Measurements from ENCODE around the gene MCM3.

The MCM3 gene

DNA sequence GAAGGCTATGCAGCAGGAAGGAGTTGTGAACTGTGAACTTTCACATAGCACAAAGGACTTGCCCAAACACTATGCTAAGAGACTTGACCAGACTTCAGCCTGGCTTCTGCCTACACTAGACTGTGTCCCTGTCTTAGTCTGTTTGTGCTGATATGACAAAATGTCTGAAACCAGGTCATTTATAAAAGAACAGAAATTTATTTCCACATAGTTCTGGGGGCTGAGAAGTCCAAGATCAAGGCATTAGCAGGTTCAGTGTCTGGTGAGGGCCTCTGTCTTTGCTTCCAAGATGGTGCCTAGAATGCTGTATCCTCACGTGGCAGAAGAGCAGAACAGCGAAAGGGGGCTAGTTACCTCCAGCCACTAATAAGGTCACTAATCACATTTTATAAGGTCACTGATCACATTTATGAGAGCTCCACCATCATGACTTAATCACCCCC is 16.0 kb upstream of the MCM3 start:
- DNase-seq = no peak

DNA sequence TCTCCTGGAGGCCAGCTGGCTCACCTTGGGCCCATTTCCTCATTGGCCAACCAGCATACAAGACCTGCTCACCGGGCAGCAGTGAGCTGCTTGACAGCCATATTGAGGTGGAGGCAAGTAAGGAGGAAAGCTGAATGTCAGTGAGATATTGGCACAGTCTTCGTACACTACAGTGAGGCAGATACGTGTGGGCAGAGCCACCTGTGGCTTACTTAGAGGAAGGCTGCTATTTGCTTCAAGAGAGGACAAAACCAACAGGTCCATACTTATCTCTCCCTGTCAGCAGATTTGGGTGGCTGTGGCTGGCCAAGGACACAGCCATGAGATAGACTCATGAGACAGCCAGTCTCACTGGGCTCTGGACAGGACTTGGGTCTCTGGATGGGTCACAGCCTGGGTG is 15.1 kb upstream of the MCM3 start:
- no peak for DNase-seq

DNA sequence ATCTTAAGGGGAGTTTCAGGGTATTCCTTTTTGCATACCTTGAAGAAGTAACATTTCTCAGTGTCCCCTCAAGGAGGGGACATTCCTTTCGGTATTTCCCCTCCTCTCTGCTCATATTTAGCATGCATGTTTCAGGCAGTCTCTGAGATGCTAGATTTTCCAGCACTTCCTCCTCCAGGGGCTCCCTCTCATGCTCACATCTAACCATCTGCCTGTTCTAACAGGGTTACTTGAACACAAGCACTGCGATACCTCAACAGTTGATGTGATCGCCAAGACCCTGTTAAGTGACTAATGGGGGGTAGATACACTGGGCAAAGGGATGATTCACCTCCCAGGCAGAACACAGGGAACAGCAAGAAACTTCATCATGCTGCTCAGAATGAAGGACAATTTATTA is 12.9 kb upstream of the MCM3 start:
- no peak for DNase-seq

DNA sequence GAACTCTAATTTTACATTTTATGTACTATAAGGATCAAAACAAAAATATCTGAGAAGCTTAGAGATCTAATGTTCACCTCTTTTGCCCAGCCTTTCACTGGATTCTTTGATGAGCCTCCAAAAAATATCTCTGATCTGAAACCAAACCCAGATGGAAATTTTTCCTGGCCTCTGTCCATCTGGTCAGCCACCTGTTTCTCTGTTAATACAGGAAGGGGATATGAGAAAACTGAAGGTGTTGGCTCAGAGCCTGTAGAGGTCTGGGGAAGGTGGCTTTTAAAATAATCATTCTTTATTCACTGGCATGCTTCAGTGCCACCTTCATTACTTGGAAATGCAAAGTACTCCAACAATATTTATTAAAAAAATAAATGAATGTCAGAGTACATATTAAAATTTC is 8.5 kb upstream of the MCM3 start:
- DNase-seq = no peak

DNA sequence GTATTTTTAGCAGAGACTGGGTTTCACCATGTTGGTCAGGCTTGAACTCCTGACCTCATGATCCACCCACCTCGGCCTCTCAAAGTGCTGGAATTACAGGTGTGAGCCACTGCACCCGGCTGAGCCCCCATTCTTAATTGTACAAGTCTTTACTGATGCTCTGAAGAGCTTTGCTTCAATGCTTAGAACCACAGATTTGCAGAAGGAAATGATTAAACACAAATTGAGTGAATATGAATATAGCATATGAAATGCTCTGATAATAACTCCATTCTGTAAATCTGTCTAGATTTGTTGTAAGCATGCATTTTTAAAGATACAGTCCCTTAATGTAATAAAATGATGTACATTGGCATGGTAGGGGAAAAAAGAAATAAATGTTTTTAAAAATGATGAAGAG is 4.3 kb upstream of the MCM3 start:
- DNase-seq = no peak

DNA sequence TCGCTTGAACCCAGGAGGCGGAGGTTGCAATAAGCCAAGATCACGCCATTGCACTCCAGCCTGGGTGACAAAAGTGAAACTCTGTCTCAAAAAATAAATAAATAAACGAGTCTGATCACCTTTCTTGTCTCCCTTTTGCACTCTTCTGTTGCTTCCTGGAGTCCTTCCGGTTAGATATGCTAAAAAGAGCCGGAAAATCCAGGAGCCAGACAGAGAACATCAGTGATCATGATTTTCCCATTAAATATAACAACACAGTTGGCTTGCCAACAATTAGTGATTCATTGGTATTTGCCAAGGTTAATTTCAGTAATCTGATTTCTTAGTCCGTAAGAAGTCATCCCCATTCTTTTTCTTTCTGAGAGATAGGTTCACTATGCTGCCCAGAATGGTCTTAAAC is 3.7 kb upstream of the MCM3 start:
- no peak for DNase-seq

DNA sequence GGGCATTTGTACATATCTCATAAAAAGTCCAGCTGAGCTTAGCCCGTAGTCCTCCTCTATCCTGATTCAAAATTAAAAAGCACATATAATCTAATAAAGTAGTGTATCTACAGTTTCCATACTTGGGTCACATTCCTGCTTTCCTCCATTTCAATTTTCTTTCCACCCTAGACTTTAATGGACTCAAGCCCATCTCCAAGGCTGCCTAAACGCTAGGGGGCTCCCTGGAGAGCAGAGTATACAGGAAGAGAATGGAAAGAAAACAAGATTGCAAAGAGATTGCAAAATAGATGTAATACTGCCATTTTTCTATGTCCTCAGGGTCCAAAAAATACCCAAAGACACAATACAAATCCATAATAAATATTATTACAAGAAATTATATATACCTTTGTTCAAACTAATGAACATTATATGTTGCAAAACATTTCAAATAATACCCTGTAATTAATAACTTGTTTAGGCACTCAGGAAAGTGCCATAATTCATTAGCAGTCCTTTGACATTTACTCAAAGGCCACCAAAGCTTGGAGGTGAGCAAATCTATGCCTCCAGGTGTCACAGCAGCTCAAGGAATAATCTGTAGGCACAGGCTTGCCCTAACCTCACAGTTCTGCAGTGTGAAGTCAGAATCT is 2.4 kb upstream of the MCM3 start:
- peak; percentile 78 for DNase-seq

DNA sequence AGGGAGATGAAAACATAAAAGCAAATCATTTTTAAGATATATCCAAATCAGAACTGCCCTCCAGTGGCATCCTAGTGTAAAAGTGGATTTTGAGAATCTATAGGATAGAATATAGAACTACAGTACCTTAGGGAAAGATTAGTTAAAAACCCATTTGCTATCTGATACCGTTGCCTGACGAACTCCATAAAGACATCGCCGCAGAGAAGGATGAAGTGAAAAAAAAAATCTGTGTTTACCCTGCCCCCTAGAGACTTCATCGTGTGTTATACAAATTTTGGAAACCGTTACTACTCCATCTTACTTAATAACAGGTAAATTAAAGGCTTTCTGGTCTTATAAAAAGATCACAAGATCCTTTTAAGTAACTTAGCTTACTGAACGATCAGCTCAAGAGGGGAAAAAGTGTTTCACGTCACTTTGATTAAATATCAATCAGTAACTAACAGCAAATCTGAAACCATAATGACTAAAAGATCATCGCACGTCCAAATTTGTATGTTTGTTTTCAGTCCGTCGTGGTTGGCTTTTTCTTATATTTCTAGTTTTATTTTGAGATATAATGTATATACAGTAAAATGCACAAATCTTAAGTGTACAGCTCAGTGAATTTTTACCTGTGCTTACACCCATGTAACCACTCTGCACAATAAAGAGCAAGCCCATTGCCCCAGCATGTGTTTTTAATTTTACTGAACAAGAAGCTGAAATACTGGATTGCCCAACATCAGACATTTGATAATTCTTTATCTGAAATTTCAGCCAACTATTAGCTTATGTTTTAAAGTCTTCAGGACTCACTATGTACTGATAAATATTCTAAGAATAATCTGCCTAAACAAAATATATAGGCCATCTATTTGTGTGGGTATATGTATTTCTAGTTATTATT is 881 bp upstream of the MCM3 start:
- DNase-seq = peak; percentile 30

DNA sequence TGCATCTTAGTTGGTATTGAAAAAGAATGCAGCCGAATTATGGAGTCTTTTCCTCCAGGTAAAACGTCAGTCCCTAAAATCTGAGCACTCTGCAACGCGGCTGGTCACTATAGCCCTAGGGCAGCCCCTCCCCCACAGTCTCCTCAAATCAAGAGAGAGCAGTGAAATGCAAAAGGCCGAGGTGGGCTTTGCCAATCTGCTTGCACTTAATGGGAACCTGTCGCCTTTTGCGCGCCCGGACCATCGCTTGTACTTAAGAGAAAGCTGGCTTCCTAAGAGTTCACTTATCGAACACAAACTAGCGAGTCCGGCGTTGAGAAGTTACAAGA is 447 bp downstream of the MCM3 start:
- DNase-seq = peak; percentile 31

DNA sequence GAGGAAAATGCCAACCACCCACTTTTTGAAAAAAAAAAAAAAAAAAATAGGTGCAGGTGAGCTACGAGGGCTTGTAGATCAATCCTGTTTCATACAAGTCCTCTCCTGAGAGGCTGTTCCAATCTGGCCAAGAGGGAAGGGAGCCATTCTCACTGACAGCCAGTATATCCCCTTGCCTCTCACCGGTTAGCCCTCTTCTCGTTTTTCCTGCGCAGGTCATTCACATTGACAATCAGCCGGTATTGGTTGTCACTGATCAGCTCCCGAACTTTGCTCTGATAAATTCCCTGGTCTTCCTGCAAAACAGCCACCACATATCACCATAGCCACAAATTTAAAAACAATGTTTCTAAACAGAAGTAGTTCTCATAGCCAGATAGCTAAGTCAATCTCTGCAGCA is 1.4 kb downstream of the MCM3 start:
- DNase-seq = no peak

DNA sequence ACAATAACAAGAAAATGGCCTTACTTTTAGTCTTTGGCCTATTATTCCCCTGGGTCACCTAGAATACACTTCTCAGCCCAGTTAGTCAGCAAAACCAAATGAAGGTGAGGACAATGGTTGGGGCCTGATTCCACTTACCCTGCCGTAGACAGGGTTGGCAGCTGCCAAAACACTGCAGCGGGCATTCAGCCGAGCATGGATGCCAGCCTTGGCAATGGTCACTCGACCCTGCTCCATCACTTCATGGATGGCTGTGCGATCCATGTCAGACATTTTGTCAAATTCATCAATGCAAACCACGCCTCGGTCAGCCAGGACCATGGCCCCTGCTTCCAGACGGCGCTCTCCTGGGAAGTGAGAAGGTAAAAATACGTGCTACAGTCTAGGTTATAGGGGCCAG is 8.4 kb downstream of the MCM3 start:
- no peak for DNase-seq

DNA sequence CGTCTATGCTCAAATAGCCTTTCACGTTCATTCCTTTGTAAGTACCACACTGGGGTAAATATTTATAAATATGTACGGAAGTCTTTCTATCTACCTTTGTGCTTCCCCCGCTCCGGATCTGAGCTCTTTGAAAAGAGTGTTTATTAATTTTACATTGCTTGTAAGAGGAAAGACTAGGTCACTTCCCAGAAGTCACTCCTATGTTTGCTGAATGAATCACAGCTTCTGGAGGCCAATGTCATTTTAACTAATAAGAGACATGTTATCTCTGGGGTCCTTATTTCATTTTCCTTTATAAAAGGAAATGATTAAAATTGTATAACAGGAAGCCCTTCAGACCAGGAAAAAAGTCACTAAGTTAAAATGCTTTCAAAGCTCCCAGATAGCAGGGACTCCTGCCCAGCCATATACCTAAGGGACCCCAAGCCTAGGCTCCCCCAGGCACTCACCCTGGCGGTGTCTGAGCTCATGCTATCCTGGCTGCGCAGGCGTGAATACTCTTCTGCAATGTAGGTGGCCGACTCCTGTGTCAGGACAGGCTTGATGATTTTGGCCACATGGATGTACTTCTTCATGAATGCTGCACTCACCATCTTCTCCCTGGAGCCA is 12.6 kb downstream of the MCM3 start:
- DNase-seq = no peak

DNA sequence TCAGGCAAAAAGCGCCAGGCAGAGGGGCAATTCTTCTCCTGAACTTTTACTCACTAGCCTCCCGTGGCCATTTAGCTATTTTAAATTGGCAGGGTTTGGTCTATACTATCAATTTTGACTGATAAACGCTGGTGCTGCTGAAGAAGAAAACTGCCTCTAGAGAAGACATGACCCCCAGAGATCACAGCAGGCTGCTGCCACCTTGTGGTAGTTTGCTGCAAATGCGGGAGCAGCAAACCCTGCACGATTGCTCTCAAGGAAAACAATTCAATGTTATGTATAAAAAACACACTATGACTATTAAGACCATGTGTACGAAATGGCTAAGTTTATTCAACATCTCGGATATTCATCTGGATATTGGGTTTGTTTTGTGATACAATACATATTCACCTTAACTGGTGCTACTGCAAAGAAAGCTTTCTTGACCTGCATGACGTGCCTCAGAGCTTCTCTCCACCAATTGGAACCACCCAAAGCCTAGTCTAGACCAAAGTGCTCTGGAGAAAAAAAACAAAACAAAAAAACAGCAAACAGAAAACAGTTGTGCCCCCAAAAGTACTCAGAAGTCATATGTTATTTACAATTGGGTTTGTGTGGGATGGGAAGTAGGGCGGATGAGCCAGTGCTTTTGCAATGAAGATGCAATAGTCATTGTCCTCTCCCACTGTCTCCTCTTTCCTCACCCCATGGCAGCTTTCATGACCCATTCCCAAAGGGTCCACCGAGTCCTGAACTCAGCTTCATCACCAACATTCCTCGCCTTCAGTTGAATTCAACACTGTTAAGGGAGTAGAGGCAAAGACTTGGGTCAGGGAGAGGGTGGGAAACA is 20.6 kb downstream of the MCM3 start:
- peak; percentile 53 for DNase-seq

DNA sequence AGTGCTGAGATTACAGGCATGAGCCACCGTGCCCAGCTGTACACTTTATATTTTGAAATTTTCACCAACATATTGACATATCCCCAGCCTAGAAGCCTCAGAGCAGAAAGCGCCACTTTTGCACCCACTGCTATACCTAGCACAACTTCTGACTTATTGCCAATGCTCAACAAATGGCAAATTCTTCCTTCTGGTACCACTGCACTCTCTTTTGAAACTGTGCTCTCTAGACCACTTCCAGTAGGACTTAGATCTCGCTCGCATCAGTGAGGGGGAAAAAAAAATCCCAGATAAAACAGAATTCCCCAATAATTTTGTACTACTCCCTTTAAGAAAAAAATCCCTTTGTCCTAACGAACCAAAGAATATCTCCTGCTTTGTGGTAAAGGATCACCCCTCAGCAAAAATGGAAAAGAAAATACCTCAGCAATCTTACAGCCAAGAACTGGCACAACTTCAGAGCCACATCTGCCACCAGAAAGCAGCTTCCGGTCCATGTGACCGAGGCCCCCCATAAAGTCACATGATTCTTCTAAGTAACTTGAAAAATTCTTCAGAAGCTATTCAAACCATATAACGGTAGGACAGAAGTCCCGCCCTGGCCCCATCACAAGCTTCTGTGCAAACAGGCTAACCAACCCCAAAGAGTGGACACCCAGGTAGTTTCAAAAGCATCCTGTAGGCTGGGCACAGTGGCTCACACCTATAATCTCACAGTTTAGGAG is 21.8 kb downstream of the MCM3 start:
- no peak for DNase-seq

DNA sequence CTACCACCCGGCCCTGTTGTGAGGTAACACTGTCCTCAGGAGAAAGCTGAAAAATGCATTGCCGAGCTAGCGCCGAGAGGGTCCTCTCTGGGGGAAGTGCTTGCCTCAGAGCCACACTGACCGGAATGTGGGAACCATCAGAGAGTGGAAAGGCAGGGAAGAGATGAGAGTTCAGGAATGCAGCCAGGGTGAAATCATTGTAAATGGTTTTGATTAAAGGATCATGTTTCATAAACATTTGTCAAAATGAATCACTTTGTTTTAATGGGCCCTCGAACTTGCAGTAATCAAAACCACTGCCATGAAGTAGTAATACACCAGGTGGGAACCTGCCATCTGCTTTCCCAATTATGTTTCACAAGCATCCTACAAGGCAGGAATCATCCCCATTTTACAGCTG is 23.3 kb downstream of the MCM3 start:
- peak; percentile 88 for DNase-seq

DNA sequence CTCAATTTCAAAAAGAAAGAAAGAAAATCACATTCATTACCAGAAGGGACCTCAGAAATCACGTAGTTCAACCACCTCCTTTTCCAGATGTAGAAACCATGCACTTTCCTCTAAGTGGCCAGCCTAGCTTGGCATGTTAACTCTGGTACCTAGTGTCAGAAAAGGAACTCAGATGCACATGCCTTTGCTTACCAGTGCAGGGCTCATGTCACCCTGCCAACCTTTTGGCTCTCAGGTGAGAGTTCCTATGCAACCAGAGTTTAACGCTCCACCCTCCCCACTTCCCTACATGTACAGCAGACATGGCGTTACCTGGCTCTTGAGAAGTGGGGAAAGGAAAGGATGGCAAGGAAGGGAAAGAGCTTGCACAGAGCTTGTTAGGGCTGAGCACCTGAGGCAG is 23.9 kb downstream of the MCM3 start:
- no peak for DNase-seq

DNA sequence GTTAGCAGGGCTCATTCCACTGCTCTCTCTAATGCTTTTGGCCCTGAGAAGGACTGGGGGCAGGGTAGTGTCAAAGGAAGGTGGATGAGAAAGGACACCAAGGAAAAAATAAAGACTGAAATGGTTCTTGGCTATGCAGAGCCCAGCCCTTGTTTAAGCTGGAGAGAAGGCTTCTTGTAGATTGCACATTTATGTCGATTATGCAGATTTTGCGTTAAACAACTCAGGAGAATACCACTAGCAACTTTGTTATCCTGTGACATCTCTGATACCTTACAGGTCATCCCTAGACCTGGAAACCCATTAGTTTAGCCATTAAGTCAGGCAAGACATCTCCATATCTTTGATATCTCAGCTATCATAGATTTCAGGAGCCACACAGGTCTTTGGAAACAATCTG is 29.1 kb downstream of the MCM3 start:
- DNase-seq = no peak

DNA sequence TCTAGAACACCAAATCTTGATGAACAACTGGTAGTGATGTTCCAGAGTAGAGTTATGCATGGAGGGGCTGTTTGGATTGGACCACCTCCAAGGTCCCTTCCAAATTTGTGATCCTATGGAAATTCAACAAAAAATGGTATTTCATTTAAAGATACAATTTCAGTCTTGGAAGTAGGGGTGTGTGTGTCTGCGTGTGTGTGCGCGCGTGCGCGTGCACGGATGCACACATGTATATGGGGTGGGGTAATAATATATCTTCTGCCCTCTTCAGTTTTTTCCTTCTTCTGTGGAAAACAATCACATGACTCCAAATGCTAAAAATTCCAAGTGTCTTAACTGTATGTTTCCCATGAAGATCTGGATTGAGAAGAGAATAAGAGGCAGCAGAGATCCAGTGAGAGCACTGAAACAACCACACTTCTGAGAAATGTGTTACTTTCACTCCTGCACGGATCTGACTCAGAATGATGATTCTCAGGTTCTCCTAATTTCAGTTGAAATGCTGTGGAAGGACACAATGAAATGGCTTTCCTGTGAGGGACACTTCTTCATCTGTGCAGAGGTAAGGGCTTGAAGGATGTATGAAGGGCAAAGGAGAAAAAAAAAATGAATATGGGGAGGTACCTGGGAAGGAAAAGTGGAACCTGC is 29.7 kb downstream of the MCM3 start:
- DNase-seq = no peak

DNA sequence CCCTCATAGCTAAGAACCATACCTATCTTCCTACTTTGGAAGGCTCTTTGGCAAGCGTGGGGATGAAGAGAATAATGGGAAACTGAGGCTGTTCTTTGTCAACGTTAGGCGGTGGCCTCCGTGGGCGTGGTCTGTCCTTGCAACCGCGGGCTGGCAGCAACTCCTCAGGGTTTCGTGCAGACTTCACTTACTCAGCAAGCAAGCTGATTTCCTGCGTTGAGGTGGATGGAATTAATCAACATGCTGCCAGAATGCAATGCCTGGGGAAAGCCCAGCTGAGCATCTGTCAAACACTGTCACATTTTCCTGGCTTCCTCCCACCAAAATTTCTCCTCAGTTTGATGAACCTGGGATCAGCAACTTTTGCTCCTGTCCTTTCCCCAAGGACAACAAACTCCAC is 31.0 kb downstream of the MCM3 start:
- no peak for DNase-seq

DNA sequence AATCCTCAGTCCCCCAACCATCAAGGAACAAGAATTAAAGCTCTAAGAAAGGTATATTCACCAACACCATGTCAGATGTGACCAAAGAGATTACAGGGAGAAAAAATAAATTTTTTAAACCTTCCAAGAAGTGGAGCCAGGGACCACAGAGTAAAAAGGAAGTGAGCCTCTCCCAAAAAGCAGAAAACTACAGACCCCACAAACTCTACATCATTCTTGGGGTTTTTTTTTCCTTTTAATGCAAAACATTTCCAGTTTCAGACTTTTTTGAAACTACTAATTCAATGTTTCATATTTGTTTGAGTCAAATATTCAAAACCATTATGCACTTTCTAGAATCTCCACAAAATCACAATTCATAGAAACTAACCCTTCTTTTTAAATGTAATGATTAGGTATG is 33.4 kb downstream of the MCM3 start:
- DNase-seq = no peak

DNA sequence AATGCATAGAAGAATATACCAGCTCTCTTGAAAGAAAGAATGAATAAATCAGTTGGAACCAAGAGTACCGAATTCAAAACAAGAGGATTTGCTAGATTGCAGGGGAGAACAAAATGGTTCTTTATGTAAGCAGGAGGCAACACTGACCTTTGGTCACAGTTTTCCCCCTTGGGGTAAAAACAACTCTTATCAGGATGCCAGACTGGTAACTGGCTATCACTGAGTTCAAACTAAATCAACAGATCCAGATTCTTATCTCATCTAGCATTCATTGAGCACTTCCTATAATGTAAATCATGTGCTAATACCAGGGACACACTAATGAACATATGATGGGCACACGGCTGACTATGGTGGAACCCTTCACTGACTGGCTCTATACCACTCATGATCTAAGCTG is 35.5 kb downstream of the MCM3 start:
- no peak for DNase-seq

DNA sequence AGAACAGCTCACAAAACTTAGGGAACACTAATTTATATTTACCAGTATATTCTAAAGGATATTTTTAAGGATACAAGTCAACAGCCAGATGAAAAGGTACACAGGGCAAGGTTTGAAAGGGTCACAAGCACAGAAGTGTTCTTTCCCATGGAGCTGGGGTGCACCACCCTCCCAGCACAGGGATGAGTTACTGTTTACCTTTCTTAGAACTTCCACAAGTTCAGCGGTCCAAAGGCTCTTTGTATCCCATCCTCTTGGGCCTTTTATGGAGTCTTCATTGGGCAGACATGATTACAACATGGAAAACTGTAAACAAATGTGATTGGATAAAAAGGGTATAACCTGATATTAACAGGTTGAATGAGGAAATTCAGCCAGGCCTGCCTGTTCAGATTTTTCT is 39.1 kb downstream of the MCM3 start:
- no peak for DNase-seq

Measured in HCEC 1CT (cell line).